H9 (cell line): ENCODE results near the gene B9D1. TPM values are rescaled to one million over a fixed set of nuclear protein-coding genes. Genes with fewer than 3 reads are reported as not detected.
A peak's percentile ranks its signal among the peaks of the same experiment; 100 is the strongest.

Experiments used
- DNase-seq: peaks from one replicate; pipeline ENCODE4 v3.0.0-alpha.2; 2017
- H2AFZ ChIP-seq: one replicate; pipeline ENCODE4 v1.6.1; 2013; ENCODE audit warnings: mild to moderate bottlenecking, low read length, control low read depth, moderate library complexity
- H2AK5ac ChIP-seq: 2 replicates; pipeline ENCODE4 v1.6.1; 2013; ENCODE audit warnings: low read length, control low read depth, mixed read lengths; ENCODE audit not compliant: insufficient read length
- H2BK120ac ChIP-seq: one replicate; pipeline ENCODE4 v1.6.1; 2013; ENCODE audit warnings: low read depth, mild to moderate bottlenecking, low read length, control low read depth, inconsistent platforms; ENCODE audit not compliant: poor library complexity, severe bottlenecking
- H2BK12ac ChIP-seq: 2 replicates; pipeline ENCODE4 v1.6.1; 2013; ENCODE audit warnings: low read length, control low read depth, mixed read lengths, low read depth; ENCODE audit not compliant: insufficient read length
- H2BK15ac ChIP-seq: 2 replicates; pipeline ENCODE4 v1.6.1; 2013; ENCODE audit warnings: low read depth, low read length, control low read depth
- H2BK20ac ChIP-seq: one replicate; pipeline ENCODE4 v1.6.1; 2013; ENCODE audit warnings: low read depth, mild to moderate bottlenecking, low read length, control low read depth, inconsistent platforms; ENCODE audit not compliant: poor library complexity, severe bottlenecking
- H2BK5ac ChIP-seq: 2 replicates; pipeline ENCODE4 v1.6.1; 2013; ENCODE audit warnings: low read length, control low read depth, mixed read lengths; ENCODE audit not compliant: insufficient read length
- H3K14ac ChIP-seq: 2 replicates; pipeline ENCODE4 v1.6.1; 2013; ENCODE audit warnings: low read length, control low read depth; ENCODE audit not compliant: insufficient read depth
- H3K18ac ChIP-seq: 2 replicates; pipeline ENCODE4 v1.6.1; 2013; ENCODE audit warnings: low read depth, mild to moderate bottlenecking, mixed read lengths, low read length, control low read depth; ENCODE audit not compliant: insufficient read length
- H3K23ac ChIP-seq: 2 replicates; pipeline ENCODE4 v1.6.1; 2013; ENCODE audit warnings: low read length, control low read depth, mixed read lengths, low read depth; ENCODE audit not compliant: insufficient read length
- H3K23me2 ChIP-seq: 2 replicates; pipeline ENCODE4 v1.6.1; 2013; ENCODE audit warnings: low read depth, mild to moderate bottlenecking, mixed read lengths, low read length, control low read depth; ENCODE audit not compliant: insufficient read length, poor library complexity, severe bottlenecking
- H3K27ac ChIP-seq: 2 replicates; pipeline ENCODE4 v1.5.1; 2013; ENCODE audit warnings: low read length, control low read depth, mixed read lengths, low read depth; ENCODE audit not compliant: insufficient read length
- H3K27me3 ChIP-seq: 2 replicates; pipeline ENCODE4 v1.6.1; 2013; ENCODE audit warnings: low read length, control low read depth, inconsistent platforms; ENCODE audit not compliant: insufficient read depth
- H3K4ac ChIP-seq: 2 replicates; pipeline ENCODE4 v1.6.1; 2013; ENCODE audit warnings: low read depth, mild to moderate bottlenecking, control low read depth, inconsistent platforms, low read length, moderate library complexity
- H3K4me1 ChIP-seq: 2 replicates; pipeline ENCODE4 v1.6.1; 2013; ENCODE audit warnings: low read length, control low read depth, inconsistent platforms; ENCODE audit not compliant: insufficient read depth
- H3K4me2 ChIP-seq: 2 replicates; pipeline ENCODE4 v1.6.1; 2013; ENCODE audit warnings: low read length, control low read depth, mixed read lengths; ENCODE audit not compliant: insufficient read length, insufficient read depth
- H3K56ac ChIP-seq: 2 replicates; pipeline ENCODE4 v1.6.1; 2013; ENCODE audit warnings: low read depth, mild to moderate bottlenecking, mixed read lengths, low read length, control low read depth; ENCODE audit not compliant: insufficient read length
- H3K79me1 ChIP-seq: 2 replicates; pipeline ENCODE4 v1.6.1; 2013; ENCODE audit warnings: low read depth, mild to moderate bottlenecking, moderate library complexity, low read length, control low read depth, inconsistent platforms; ENCODE audit not compliant: insufficient read depth, poor library complexity, severe bottlenecking
- H3K79me2 ChIP-seq: 2 replicates; pipeline ENCODE4 v1.6.1; 2013; ENCODE audit warnings: low read length, control low read depth, inconsistent platforms; ENCODE audit not compliant: insufficient read depth
- H3K9ac ChIP-seq: 2 replicates; pipeline ENCODE4 v1.6.1; 2013; ENCODE audit warnings: low read length, control low read depth, mixed read lengths; ENCODE audit not compliant: insufficient read length; ENCODE audit errors: extremely low read depth
- H3K9me3 ChIP-seq: one replicate; pipeline ENCODE4 v1.6.1; 2013; ENCODE audit warnings: low read depth, low read length, inconsistent platforms; ENCODE audit not compliant: control insufficient read depth
- H3T11ph ChIP-seq: one replicate; pipeline ENCODE4 v1.6.1; 2013; ENCODE audit warnings: mild to moderate bottlenecking, low read length, control low read depth, inconsistent platforms
- H4K20me1 ChIP-seq: one replicate; pipeline ENCODE4 v1.6.1; 2013; ENCODE audit not compliant: control insufficient read depth, insufficient read length, insufficient read depth
- H4K5ac ChIP-seq: 2 replicates; pipeline ENCODE4 v1.6.1; 2013; ENCODE audit warnings: low read depth, mild to moderate bottlenecking, mixed read lengths, low read length, control low read depth; ENCODE audit not compliant: insufficient read length
- H4K8ac ChIP-seq: replicated peaks from 2 replicates; pipeline ENCODE4 v1.6.1; 2013; ENCODE audit warnings: low read length, control low read depth, mixed read lengths, low read depth; ENCODE audit not compliant: insufficient read length
- H4K91ac ChIP-seq: 2 replicates; pipeline ENCODE4 v1.6.1; 2013; ENCODE audit warnings: low read depth, mild to moderate bottlenecking, moderate library complexity, mixed read lengths, low read length, control low read depth; ENCODE audit not compliant: insufficient read length
- H3K27ac Mint-ChIP-seq, 3 experiments: 2 replicates in 2 of 3; 3 replicates in 1 of 3; pipeline ENCODE4 v1.8.0; 2020 to 2021; ENCODE audit warnings: mixed read lengths in 3 of 3, mild to moderate bottlenecking in 1 of 3, moderate library complexity in 1 of 3
- H3K27me3 Mint-ChIP-seq: 2 replicates; pipeline ENCODE4 v1.8.0; 2021; ENCODE audit warnings: low read depth, mild to moderate bottlenecking, moderate library complexity, mixed read lengths
- H3K36me3 Mint-ChIP-seq, 3 experiments: 2 replicates in 2 of 3; 3 replicates in 1 of 3; pipeline ENCODE4 v1.8.0; 2020 to 2021; ENCODE audit warnings: low read depth in 3 of 3, mixed read lengths in 3 of 3; ENCODE audit not compliant: insufficient read depth in 1 of 3
- H3K4me1 Mint-ChIP-seq, 2 experiments: 2 replicates each; pipeline ENCODE4 v1.8.0; 2020; ENCODE audit warnings: mixed read lengths in 2 of 2
- H3K4me3 Mint-ChIP-seq, 2 experiments: 2 replicates in 1 of 2; 3 replicates in 1 of 2; pipeline ENCODE4 v1.8.0; 2020 to 2021; ENCODE audit warnings: mild to moderate bottlenecking in 2 of 2, mixed read lengths in 2 of 2, moderate library complexity in 1 of 2
- H3K9me3 Mint-ChIP-seq, 2 experiments: 2 replicates in 1 of 2; 3 replicates in 1 of 2; pipeline ENCODE4 v1.8.0; 2020; ENCODE audit warnings: mild to moderate bottlenecking in 2 of 2, mixed read lengths in 2 of 2, moderate library complexity in 1 of 2
- WGBS: extraction: QIAGEN DNeasy Blood & Tissue Kit; methylation state at CpG from one replicate; pipeline ENCODE4 v1.1.7; 2013; ENCODE audit warnings: missing lambda C conversion rate, low lambda C conversion rate, mixed read lengths; ENCODE audit not compliant: insufficient read length; ENCODE audit errors: extremely low coverage; 5-methylcytosine and 5-hydroxymethylcytosine counted together
- total RNA-seq: library from RNA; stranded (reverse); gene quantifications from 2 replicates; pipeline ENCODE4 v1.2.1, GENCODE V29; 2021
- TF ChIP-seq, protein P1 (sequence below): fragments of 200-600 bp; sonication (generic); conservative IDR thresholded peaks from 3 replicates; pipeline ENCODE4 v1.8.0; 2021; ENCODE audit warnings: antibody characterized with exemption, mild to moderate bottlenecking

The B9D1 gene
- total RNA-seq, 1 experiment from 2014 or later = 30.4 TPM

DNA sequence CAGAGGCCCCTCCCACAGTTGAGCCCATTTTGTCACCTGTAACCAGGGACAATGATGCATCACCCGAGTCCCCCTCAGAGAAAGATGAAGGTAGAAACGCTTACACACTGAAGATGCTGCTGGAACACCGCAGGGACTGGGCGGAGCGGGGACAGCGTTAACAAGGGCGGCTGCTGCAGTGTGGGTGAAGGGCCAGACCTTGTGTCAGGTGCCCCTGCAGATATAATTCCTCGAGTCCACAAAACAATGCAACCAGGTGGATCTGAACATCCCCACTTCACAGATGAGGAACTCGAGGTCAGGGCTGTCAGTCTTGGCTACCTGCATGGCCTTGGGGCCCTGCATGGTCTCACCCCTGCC lies 9.5 kb upstream of the B9D1 start:
- peaks cover 3 to 19% of the 10 kb centered on the region in 2 experiments for H3K4me1 Mint-ChIP-seq
- H3K36me3 Mint-ChIP-seq = peaks cover 0 to 9% (median 6%) of the 10 kb centered on the region in 3 experiments; a peak in 2 of 7 replicates
- Histone ChIP-seq H4K91ac (no peak overlapping the region), H2BK15ac (no peak overlapping the region), H2BK20ac (no peak overlapping the region), H2BK120ac (no peak overlapping the region), H2AFZ (no peak overlapping the region), H3K56ac (no peak overlapping the region), H2BK12ac (no peak overlapping the region), H3K23me2 (no peaks in the 10 kb centered on the region), H2AK5ac (no peak overlapping the region), H3K4me2 (no peak overlapping the region), H3K9ac (no peak overlapping the region), H3K27ac (no peak overlapping the region), H3K4ac (no peak overlapping the region), H3K4me1 (peaks cover 2% of the 10 kb centered on the region; the same call in 1 of the 2 replicates), H3K18ac (no peak overlapping the region), H4K5ac (no peak overlapping the region), H3K14ac (no peak overlapping the region; the same call in 1 of the 2 replicates), H3K79me2 (no peaks in the 10 kb centered on the region), H3T11ph (no peak overlapping the region), H4K8ac (no peak overlapping the region), H4K20me1 (no peaks in the 10 kb centered on the region), H3K27me3 (no peaks in the 10 kb centered on the region), H3K9me3 (no peaks in the 10 kb centered on the region), H2BK5ac (no peak overlapping the region), H3K79me1 (no peaks in the 10 kb centered on the region), H3K23ac (no peak overlapping the region)
- H3K27me3 Mint-ChIP-seq = no peaks in the 10 kb centered on the region
- no peaks in the 10 kb centered on the region for H3K9me3 Mint-ChIP-seq
- no CpG with 5 or more reads among the region's 9 CpGs for WGBS
- TF ChIP-seq, protein P1, sequence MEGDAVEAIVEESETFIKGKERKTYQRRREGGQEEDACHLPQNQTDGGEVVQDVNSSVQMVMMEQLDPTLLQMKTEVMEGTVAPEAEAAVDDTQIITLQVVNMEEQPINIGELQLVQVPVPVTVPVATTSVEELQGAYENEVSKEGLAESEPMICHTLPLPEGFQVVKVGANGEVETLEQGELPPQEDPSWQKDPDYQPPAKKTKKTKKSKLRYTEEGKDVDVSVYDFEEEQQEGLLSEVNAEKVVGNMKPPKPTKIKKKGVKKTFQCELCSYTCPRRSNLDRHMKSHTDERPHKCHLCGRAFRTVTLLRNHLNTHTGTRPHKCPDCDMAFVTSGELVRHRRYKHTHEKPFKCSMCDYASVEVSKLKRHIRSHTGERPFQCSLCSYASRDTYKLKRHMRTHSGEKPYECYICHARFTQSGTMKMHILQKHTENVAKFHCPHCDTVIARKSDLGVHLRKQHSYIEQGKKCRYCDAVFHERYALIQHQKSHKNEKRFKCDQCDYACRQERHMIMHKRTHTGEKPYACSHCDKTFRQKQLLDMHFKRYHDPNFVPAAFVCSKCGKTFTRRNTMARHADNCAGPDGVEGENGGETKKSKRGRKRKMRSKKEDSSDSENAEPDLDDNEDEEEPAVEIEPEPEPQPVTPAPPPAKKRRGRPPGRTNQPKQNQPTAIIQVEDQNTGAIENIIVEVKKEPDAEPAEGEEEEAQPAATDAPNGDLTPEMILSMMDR = no peak
- peak overlapping the region in 2 of 3 experiments; percentile 84 to 88; a peak in 2 of 7 replicates for H3K27ac Mint-ChIP-seq
- DNase-seq = no peak
- H3K4me3 Mint-ChIP-seq = no peak overlapping the region
